Osteoblast (primary cell): ENCODE data around the gene HFM1. TPM values are rescaled to one million over a fixed set of nuclear protein-coding genes. Genes with fewer than 3 reads are reported as not detected.
A peak's percentile ranks its signal among the peaks of the same experiment; 100 is the strongest.
"Not testable (repeated sequence)": the region's sequence is repeated elsewhere in the genome, so short reads cannot be mapped to it uniquely, and the experiment has no call there.

Experiments used
- DNase-seq: peaks from one replicate; pipeline ENCODE4 v3.0.0; 2011; ENCODE audit warnings: low spot score, mixed read lengths; ENCODE audit not compliant: insufficient read length; ENCODE audit errors: missing footprints
- H2AFZ ChIP-seq: 2 replicates; pipeline ENCODE4 v1.6.0; 2011; ENCODE audit warnings: mild to moderate bottlenecking, low read length
- H3K27ac ChIP-seq: 2 replicates; pipeline ENCODE4 v1.5.1; 2011; ENCODE audit warnings: mild to moderate bottlenecking, low read depth, low read length, moderate library complexity
- H3K27me3 ChIP-seq: 2 replicates; pipeline ENCODE4 v1.6.0; 2012; ENCODE audit warnings: mild to moderate bottlenecking, control low read depth, inconsistent platforms, low read length, moderate library complexity; ENCODE audit not compliant: insufficient read depth
- H3K36me3 ChIP-seq: 2 replicates; pipeline ENCODE4 v1.5.1; 2011; ENCODE audit warnings: mild to moderate bottlenecking, low read length, control low read depth, moderate library complexity; ENCODE audit not compliant: insufficient read depth
- H3K4me1 ChIP-seq: 2 replicates; pipeline ENCODE4 v1.5.1; 2011; ENCODE audit warnings: mild to moderate bottlenecking, low read length, control low read depth, moderate library complexity; ENCODE audit not compliant: insufficient read depth
- H3K4me2 ChIP-seq: 2 replicates; pipeline ENCODE4 v1.6.0; 2011; ENCODE audit warnings: mild to moderate bottlenecking, low read length; ENCODE audit not compliant: insufficient read depth
- H3K4me3 ChIP-seq: fragments of 200-600 bp; sonication (generic); 3 replicates; pipeline ENCODE4 v1.5.1; 2012; ENCODE audit warnings: mild to moderate bottlenecking, low read length, inconsistent platforms; ENCODE audit not compliant: insufficient read depth
- H3K79me2 ChIP-seq: 2 replicates; pipeline ENCODE4 v1.6.0; 2012; ENCODE audit warnings: mild to moderate bottlenecking, low read length, control low read depth, inconsistent platforms; ENCODE audit not compliant: insufficient read depth
- H3K9me3 ChIP-seq: 2 replicates; pipeline ENCODE4 v1.5.1; 2011; ENCODE audit warnings: low read depth, low read length, control low read depth
- H4K20me1 ChIP-seq: 2 replicates; pipeline ENCODE4 v1.6.0; 2012; ENCODE audit warnings: mild to moderate bottlenecking, low read length, control low read depth; ENCODE audit not compliant: insufficient read depth
- CTCF ChIP-seq: IDR thresholded peaks from 2 replicates; pipeline ENCODE4 v1.5.1; 2011; ENCODE audit warnings: mild to moderate bottlenecking, low read depth, low read length, moderate library complexity; ENCODE audit errors: extremely low read depth
- total RNA-seq: library from RNA; depleted of rRNA; stranded (reverse); fragments of >200 nt; gene quantifications from 2 replicates; pipeline ENCODE4 v1.2.3, GENCODE V29; 2012

HFM1 gene
- total RNA-seq, 1 donor = 0.36 TPM

DNA sequence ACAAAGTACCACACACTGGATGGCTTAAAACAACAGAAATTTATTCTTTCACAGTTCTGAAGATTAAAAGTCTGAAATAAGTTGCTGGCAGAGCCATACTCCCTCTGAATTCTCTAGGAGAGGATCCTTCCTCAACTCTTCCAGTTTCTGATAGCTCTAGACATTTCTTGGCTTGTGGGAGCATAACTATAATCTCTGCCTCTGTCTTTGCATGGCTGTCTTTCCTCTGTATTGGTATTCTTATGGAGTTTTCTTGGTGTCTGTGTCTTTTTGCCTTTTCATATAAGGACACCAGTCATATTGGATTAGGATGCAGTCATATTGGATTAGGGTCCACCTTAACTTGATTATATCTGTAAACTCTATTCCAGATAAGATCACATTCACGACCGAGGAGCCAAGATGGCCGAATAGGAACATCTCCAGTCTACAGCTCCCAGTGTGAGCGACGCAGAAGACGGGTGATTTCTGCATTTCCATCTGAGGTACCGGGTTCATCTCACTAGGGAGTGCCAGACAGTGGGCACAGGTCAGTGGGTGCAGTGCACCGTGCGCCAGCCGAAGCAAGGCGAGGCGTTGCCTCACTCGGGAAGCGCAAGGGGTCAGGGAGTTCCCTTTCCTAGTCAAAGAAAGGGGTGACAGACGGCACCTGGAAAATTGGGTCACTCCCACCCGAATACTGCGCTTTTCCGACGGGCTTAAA, 118.2 kb downstream of the HFM1 start:
- DNase-seq, H3K4me1 ChIP-seq, H3K27me3 ChIP-seq: not testable (repeated sequence)

DNA sequence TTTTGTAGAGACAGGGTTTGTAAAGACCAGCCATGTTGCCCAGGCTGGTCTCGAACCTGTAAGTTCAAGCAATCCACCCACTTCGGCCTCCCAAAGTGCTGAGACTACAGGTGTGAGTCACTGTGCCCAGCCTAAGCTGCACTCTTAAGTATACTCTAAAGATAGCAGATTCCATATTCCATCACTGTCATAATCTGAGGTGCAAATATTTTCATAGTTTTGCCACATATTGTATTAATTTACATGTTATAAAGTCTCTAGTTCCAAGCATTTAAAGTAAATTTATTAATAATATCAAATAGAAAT, 121.3 kb downstream of the HFM1 start:
- TF ChIP-seq CTCF = no peak
- no peaks in the 10 kb centered on the region for H3K36me3 ChIP-seq
- no peak overlapping the region for H3K4me2 ChIP-seq
- no peaks in the 10 kb centered on the region for H3K79me2 ChIP-seq
- H4K20me1 ChIP-seq = no peaks in the 10 kb centered on the region
- H3K4me3 ChIP-seq = no peak overlapping the region
- no peak for DNase-seq
- H3K27me3 ChIP-seq = no peaks in the 10 kb centered on the region
- no peaks in the 10 kb centered on the region for H3K4me1 ChIP-seq
- H3K9me3 ChIP-seq = no peaks in the 10 kb centered on the region
- H2AFZ ChIP-seq = peak overlapping the region; percentile 18
- H3K27ac ChIP-seq = no peak overlapping the region

More for the DNA sequence above, 118.2 kb downstream of the HFM1 start:
- H3K79me2 ChIP-seq, H3K36me3 ChIP-seq, H3K9me3 ChIP-seq, H4K20me1 ChIP-seq, H3K27ac ChIP-seq, H3K4me3 ChIP-seq, H3K4me2 ChIP-seq, H2AFZ ChIP-seq: not testable (repeated sequence)

DNA sequence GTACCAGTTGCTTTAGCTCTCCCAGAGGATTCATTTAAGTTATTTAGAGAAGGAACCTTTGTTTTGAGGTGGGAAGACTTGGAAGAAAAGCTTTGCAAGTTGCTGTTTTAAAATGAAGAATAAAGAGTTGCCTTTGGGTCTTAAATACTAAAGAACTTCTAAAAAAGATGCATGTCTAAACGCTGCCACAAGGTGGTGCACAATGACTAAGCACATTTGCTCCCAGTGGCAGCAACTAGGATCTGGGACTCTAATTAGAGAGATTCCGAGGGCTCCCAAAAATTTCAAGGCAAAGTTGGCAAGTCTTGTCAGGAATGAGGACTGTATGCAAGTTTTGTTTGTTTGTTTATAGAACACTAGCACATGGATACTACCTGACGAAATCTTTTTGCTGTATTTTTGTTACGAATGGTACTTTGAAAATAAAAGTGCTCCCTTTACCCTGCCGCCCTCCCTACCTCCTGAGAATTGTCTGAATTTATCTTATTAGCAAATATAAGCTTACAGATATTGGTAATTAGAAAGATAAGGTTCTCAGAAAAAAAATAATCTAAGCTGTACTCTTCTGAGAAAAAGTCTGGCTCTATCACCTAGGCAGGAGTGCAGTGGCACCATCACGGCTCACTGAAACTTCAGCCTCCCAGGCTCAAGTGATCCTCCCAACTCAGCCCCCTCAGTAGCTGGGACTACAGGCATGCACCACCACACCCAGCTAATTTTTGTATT, 121.8 kb downstream of the HFM1 start:
- Histone ChIP-seq H4K20me1 (no peaks in the 10 kb centered on the region), H3K4me1 (no peaks in the 10 kb centered on the region), H3K4me2 (peak overlapping the region; percentile 59), H3K27ac (no peak overlapping the region), H3K79me2 (no peaks in the 10 kb centered on the region), H3K9me3 (no peaks in the 10 kb centered on the region), H2AFZ (peak overlapping the region; percentile 18), H3K4me3 (peak overlapping the region; percentile 29), H3K27me3 (no peaks in the 10 kb centered on the region), H3K36me3 (no peaks in the 10 kb centered on the region)
- TF ChIP-seq CTCF = peak; percentile 81
- peak; percentile 90 for DNase-seq

GRCh38 chr1:91281782-91282181, 122.9 kb downstream of the HFM1 start:
- no peak overlapping the region for H3K4me2 ChIP-seq
- no peak overlapping the region for H2AFZ ChIP-seq
- DNase-seq = no peak
- no peaks in the 10 kb centered on the region for H4K20me1 ChIP-seq
- H3K27me3 ChIP-seq = no peaks in the 10 kb centered on the region
- no peaks in the 10 kb centered on the region for H3K9me3 ChIP-seq
- H3K36me3 ChIP-seq = no peaks in the 10 kb centered on the region
- no peaks in the 10 kb centered on the region for H3K4me1 ChIP-seq
- H3K27ac ChIP-seq = no peak overlapping the region
- no peaks in the 10 kb centered on the region for H3K79me2 ChIP-seq
- TF ChIP-seq CTCF = no peak
- H3K4me3 ChIP-seq = no peak overlapping the region
